Measurements from ENCODE around the gene PPP2R5B. TPM values are rescaled to one million over a fixed set of nuclear protein-coding genes. Genes with fewer than 3 reads are reported as not detected.
A peak's percentile ranks its signal among the peaks of the same experiment; 100 is the strongest.

The PPP2R5B gene
- 5.6 TPM for total RNA-seq
- polyA plus RNA-seq (ENCODE audit: insufficient read depth in 1 of 8, insufficient read length in 8 of 8, low replicate concordance in 1 of 8): 10 to 100 TPM; 10.0 to 16.9 (median 12.1) TPM
- long read RNA-seq, donor 1, partial matches to known transcripts: 0 of 1 reads
- long read RNA-seq, donor 1, other reads (novel, unspliced or antisense): 0 of 1 reads
- long read RNA-seq, donor 2: 0 reads
- long read RNA-seq, donor 3, partial matches to known transcripts: 0 of 3 reads
- long read RNA-seq, donor 3, other reads (novel, unspliced or antisense): 0 of 3 reads
- long read RNA-seq, donor 4, partial matches to known transcripts: 0 of 2 reads
- long read RNA-seq, donor 4, other reads (novel, unspliced or antisense): 0 of 2 reads
- long read RNA-seq, donor 5, partial matches to known transcripts: 5 of 6 reads
- long read RNA-seq, donor 5, other reads (novel, unspliced or antisense): 0 of 6 reads
- long read RNA-seq, donor 6, partial matches to known transcripts: 0 of 3 reads
- long read RNA-seq, donor 6, other reads (novel, unspliced or antisense): 0 of 3 reads
- long read RNA-seq, donor 7: 0 reads
- long read RNA-seq, donor 8: 0 reads
- long read RNA-seq, donor 9, partial matches to known transcripts: 0 of 1 reads
- long read RNA-seq, donor 9, other reads (novel, unspliced or antisense): 0 of 1 reads
- long read RNA-seq, donor 10, partial matches to known transcripts: 0 of 1 reads
- long read RNA-seq, donor 10, other reads (novel, unspliced or antisense): 0 of 1 reads
- long read RNA-seq, donor 11, partial matches to known transcripts: 0 of 1 reads
- long read RNA-seq, donor 11, other reads (novel, unspliced or antisense): 0 of 1 reads

DNA sequence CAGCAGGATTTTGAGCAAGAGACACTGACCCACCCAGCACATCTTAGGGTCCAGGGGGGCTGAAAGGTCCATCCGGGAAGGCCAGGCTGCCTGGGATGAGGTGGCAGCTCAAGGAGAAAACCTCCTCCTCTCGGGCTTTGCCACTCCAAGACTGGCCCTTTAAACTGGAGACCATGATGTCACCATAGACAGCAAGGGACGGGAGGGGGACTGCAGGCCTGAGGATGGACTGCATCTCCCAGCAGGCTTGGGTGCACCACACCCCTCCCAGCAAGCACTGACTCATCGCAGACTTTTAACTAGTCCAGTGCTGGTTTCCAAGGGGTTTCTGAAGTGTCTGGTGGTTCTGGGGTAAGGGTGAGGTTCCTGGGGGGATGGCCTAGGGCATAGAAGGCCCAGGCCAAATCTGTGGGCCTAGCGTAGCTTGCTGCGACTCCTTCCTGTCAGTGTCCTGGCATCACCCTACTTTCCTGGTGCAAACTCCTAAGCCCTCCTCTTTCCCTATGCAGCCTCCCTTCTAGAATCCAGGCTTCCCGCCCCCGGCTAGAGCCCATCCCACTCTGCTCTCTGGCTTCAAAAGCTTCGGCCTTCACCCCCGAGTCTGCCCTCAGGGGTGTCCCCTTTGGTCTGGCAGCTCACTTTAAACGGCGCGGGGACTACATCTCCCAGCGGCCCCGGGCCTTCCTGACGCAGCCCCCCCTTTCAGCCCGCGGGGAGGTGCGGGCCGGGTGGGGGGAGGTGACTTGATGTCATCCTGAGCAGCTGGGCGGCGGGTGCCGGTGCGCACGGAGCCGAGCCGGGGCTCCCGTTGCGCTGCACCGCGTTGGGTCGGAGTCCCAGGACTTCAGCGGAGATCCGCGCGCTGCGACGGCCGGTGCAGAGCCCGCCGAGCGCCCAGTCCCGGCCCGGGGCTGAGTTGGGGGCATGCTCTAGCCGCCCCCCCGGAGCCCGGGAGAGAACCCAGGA, at the start of gene PPP2R5B:
Gene PPP2R5B, plus strand, starts transcription at position 746 of the 966 bp plus-strand sequence. CDS start 1,046 bp downstream, outside the sequence.
- peaks cover 36% of the 10 kb centered on the region for H3K4me1 ChIP-seq (ENCODE audit: control insufficient read depth, insufficient read depth, low read length)
- peaks cover 21% of the 10 kb centered on the region for H3K36me3 ChIP-seq (ENCODE audit: control insufficient read depth, insufficient read depth, low read length)
- H3K27me3 ChIP-seq (ENCODE audit: control insufficient read depth, insufficient read depth, low read length): no peaks in the 10 kb centered on the region
- peak within 1 kb of the TSS; percentile 96 for H3K27ac ChIP-seq (ENCODE audit: low read length)
- whole genome bisulfite sequencing (ENCODE audit: insufficient coverage): under 1% methylated on average over 36 of the region's 47 CpGs
- H3K9me3 ChIP-seq (replicated peaks; ENCODE audit: control insufficient read depth, low read depth, low read length): no peaks in the 10 kb centered on the region
- peak within 1 kb of the TSS; percentile 83 for H3K4me3 ChIP-seq (ENCODE audit: low read length)
- DNase-seq: peak; percentile 98

GRCh38 chr11:64875369-64876228, 48.9 kb upstream of the PPP2R5B start:
- Histone ChIP-seq H3K4me3 (ENCODE audit: low read length) (peak overlapping the region; percentile 63), H3K4me1 (ENCODE audit: control insufficient read depth, insufficient read depth, low read length) (peaks cover 71% of the 10 kb centered on the region), H3K36me3 (ENCODE audit: control insufficient read depth, insufficient read depth, low read length) (peaks cover 35% of the 10 kb centered on the region), H3K27me3 (ENCODE audit: control insufficient read depth, insufficient read depth, low read length) (no peaks in the 10 kb centered on the region), H3K9me3 (replicated peaks; ENCODE audit: control insufficient read depth, low read depth, low read length) (no peaks in the 10 kb centered on the region), H3K27ac (ENCODE audit: low read length) (peak overlapping the region; percentile 86)
- WGBS (ENCODE audit: insufficient coverage): 40% methylated on average over 2 of the region's 17 CpGs
- no peak for DNase-seq

DNA sequence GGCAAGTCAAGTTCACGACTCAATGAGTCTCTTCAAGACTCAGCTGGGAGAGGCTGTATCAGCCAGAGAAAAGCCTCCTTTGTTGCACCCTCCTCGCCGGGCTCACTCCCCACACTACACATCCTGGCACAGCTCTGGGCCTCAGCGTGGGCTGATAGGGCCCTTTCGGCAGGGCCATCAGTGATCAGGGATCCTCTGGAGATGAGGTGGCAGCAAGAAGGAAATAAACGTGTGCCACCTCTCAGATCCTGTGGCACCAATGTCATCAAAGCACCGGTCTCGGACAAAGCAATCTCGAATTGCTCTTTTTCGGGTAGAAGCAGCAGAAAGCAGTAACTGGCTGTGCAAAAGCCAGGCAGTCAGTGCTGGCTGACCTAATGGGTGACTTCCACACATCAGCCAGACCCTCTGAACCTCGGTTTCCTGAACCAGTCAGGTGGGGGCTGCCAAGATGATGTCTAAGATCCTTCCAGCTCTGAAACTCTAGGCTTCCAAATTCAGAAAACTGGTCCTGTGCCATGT, 48.2 kb upstream of the PPP2R5B start:
- Histone ChIP-seq H3K27me3 (ENCODE audit: control insufficient read depth, insufficient read depth, low read length) (no peaks in the 10 kb centered on the region), H3K4me1 (ENCODE audit: control insufficient read depth, insufficient read depth, low read length) (peaks cover 67% of the 10 kb centered on the region), H3K4me3 (ENCODE audit: low read length) (peak overlapping the region; percentile 63), H3K9me3 (replicated peaks; ENCODE audit: control insufficient read depth, low read depth, low read length) (no peaks in the 10 kb centered on the region), H3K27ac (ENCODE audit: low read length) (peak overlapping the region; percentile 86), H3K36me3 (ENCODE audit: control insufficient read depth, insufficient read depth, low read length) (peaks cover 28% of the 10 kb centered on the region)
- WGBS (ENCODE audit: insufficient coverage): 62% methylated on average over 8 of the region's 11 CpGs
- DNase-seq: no peak

- no peaks in the 10 kb centered on the region for H3K27me3 ChIP-seq (ENCODE audit: control insufficient read depth, insufficient read depth, low read length)
Observed at GRCh38 chr11:64876835-64877341, 47.6 kb upstream of the PPP2R5B start.

DNA sequence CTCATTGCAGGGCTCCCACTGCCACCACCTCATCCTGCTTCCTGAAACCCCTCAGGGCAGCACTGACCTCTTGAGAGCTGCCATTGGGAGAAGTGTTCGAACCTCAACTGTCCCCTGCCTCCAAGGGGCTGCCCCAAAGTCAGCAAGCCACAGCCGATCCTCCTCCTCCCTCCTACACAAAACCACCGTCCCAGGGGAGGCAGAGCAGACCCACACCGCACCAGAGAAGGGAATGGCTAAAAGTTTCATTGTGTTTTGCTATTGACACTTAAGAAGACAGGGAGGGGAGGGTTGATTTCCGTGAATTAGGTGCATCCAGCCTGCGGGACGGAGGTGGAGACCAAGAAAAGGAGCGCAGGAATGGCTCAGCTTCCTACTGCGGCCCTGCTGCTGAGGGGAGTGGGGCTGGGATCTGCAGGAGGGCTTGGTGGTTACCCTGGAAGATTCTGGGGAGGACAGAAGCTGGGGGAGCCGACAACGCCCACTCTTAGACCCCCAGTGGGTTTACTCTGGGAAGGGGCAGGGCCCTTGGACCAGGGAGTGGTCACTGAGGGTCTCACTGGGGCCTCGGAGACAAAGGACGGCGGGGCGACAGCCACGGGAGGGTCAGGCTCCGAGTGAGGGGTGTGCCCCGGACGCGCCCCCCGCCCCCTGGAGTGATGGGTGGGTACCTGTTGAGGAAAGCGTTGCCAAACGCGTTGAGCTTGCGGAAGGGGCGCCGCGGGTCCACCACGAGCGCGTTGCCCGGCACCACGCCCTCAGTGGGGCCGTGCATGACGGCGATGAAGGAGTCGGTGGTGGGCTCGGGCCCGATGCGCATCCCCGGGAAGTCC, 46.9 kb upstream of the PPP2R5B start:
- peaks cover 56% of the 10 kb centered on the region for H3K4me1 ChIP-seq (ENCODE audit: control insufficient read depth, insufficient read depth, low read length)
- no peak for DNase-seq
- peak overlapping the region; percentile 63 for H3K4me3 ChIP-seq (ENCODE audit: low read length)
- no peaks in the 10 kb centered on the region for H3K9me3 ChIP-seq (replicated peaks; ENCODE audit: control insufficient read depth, low read depth, low read length)
- H3K27me3 ChIP-seq (ENCODE audit: control insufficient read depth, insufficient read depth, low read length): no peaks in the 10 kb centered on the region
- peak overlapping the region; percentile 86 for H3K27ac ChIP-seq (ENCODE audit: low read length)
- under 1% methylated on average over 38 of the region's 41 CpGs for WGBS (ENCODE audit: insufficient coverage)
- H3K36me3 ChIP-seq (ENCODE audit: control insufficient read depth, insufficient read depth, low read length): peaks cover 16% of the 10 kb centered on the region

More at GRCh38 chr11:64876835-64877341, 47.6 kb upstream of the PPP2R5B start:
- Histone ChIP-seq H3K36me3 (ENCODE audit: control insufficient read depth, insufficient read depth, low read length) (peaks cover 22% of the 10 kb centered on the region), H3K9me3 (replicated peaks; ENCODE audit: control insufficient read depth, low read depth, low read length) (no peaks in the 10 kb centered on the region), H3K27ac (ENCODE audit: low read length) (peak overlapping the region; percentile 86), H3K4me1 (ENCODE audit: control insufficient read depth, insufficient read depth, low read length) (peaks cover 61% of the 10 kb centered on the region), H3K4me3 (ENCODE audit: low read length) (peak overlapping the region; percentile 63)
- 14% methylated on average over 12 of the region's 14 CpGs for WGBS (ENCODE audit: insufficient coverage)
- peak; percentile 73 for DNase-seq

- Histone ChIP-seq H3K27me3 (ENCODE audit: control insufficient read depth, insufficient read depth, low read length) (no peaks in the 10 kb centered on the region), H3K36me3 (ENCODE audit: control insufficient read depth, insufficient read depth, low read length) (peaks cover 11% of the 10 kb centered on the region), H3K27ac (ENCODE audit: low read length) (peak overlapping the region; percentile 86), H3K9me3 (replicated peaks; ENCODE audit: control insufficient read depth, low read depth, low read length) (no peaks in the 10 kb centered on the region), H3K4me1 (ENCODE audit: control insufficient read depth, insufficient read depth, low read length) (peaks cover 51% of the 10 kb centered on the region), H3K4me3 (ENCODE audit: low read length) (peak overlapping the region; percentile 63)
- DNase-seq: no peak
- 0% methylated on average over 21 of the region's 21 CpGs for WGBS (ENCODE audit: insufficient coverage)
Observed at GRCh38 chr11:64878223-64878493, 46.3 kb upstream of the PPP2R5B start.

DNA sequence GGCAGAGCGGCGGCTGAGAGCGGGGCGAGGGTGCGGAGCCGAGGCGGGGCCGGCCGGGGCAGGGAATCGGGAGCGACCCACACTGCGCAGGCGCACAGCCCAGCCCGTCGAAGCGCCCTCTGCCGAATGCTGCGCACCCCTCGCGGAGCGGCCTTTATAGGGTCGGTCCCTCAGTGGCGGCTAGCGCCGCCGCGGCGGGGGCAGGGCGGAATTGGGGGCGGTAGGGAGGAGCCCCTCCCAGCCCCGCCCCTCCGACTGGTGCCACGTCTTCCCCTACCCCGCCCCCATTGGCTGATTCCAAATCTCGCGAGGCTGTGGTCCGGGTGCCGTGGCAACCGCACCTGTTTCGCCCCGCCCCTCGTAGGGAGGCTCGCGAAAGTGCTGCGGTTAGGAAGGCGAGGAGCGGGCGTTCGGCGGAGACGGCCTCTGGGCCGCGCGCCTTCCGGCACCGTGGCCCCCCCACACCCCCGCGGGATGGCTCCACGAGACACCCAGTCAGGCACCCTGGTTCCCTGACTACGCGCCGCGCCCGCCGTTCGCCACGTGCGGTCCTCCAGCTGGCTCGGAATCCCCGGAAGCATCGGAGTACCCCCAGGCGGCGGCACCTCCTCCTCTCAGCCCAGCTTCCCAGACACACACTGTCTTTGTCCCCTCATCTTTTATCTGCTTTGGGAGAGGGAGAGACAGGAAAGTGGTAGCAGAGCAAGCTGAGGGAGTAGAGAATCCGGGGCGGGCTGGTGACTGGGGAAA, 45.8 kb upstream of the PPP2R5B start, which contains the start of gene EHD1:
Gene EHD1, minus strand, starts transcription at position 128 of the 750 bp plus-strand sequence. CDS start 157 bp downstream, outside the sequence.
- Histone ChIP-seq H3K36me3 (ENCODE audit: control insufficient read depth, insufficient read depth, low read length) (peaks cover 6% of the 10 kb centered on the region), H3K4me3 (ENCODE audit: low read length) (peak within 1 kb of the TSS; percentile 84), H3K4me1 (ENCODE audit: control insufficient read depth, insufficient read depth, low read length) (peaks cover 47% of the 10 kb centered on the region), H3K9me3 (replicated peaks; ENCODE audit: control insufficient read depth, low read depth, low read length) (no peaks in the 10 kb centered on the region), H3K27ac (ENCODE audit: low read length) (peak within 1 kb of the TSS; percentile 93), H3K27me3 (ENCODE audit: control insufficient read depth, insufficient read depth, low read length) (no peaks in the 10 kb centered on the region)
- peak; percentile 99 for DNase-seq
- under 1% methylated on average over 50 of the region's 75 CpGs for WGBS (ENCODE audit: insufficient coverage)
